Measurements from ENCODE around the gene RAPGEF1. TPM values are rescaled to one million over a fixed set of nuclear protein-coding genes. Genes with fewer than 3 reads are reported as not detected.
A peak's percentile ranks its signal among the peaks of the same experiment; 100 is the strongest.

Gene RAPGEF1
- total and polyA plus RNA-seq, 5 donors from 2014 or later: 3.8 to 159 (median 4.6) TPM

- ATAC-seq (ENCODE audit: low read depth in 2 of 2): peak in 1 of 2 donors; percentile 28
Measured at GRCh38 chr9:131567910-131568309, 172.0 kb downstream of the RAPGEF1 start.

GRCh38 chr9:131566158-131566557, 173.7 kb downstream of the RAPGEF1 start:
- H3K36me3 Mint-ChIP-seq: peaks cover 9% of the 10 kb centered on the region
- no peak overlapping the region for H3K27ac Mint-ChIP-seq
- peaks cover 0 to 15% (median 4%) of the 10 kb centered on the region in 4 donors for H3K4me1 Mint-ChIP-seq

More at GRCh38 chr9:131567910-131568309, 172.0 kb downstream of the RAPGEF1 start:
- H3K4me1 Mint-ChIP-seq: peaks cover 0 to 15% (median 2%) of the 10 kb centered on the region in 4 donors
- H3K4me3 Mint-ChIP-seq: no peak overlapping the region
- peaks cover 18% of the 10 kb centered on the region for H3K36me3 Mint-ChIP-seq
- DNase-seq: no peak
- Histone ChIP-seq H3K36me3 (ENCODE audit: control insufficient read depth, insufficient read depth, low read length) (peaks cover 12% of the 10 kb centered on the region), H3K4me3 (ENCODE audit: low read depth, low read length) (no peak overlapping the region), H3K4me1 (ENCODE audit: control insufficient read depth, insufficient read depth, low read length, poor library complexity, severe bottlenecking) (no peaks in the 10 kb centered on the region), H3K27me3 (ENCODE audit: control insufficient read depth, insufficient read depth, low read length) (no peaks in the 10 kb centered on the region), H3K27ac (ENCODE audit: insufficient read depth, low read length, poor library complexity, severe bottlenecking) (no peak overlapping the region), H3K9me3 (ENCODE audit: control insufficient read depth in 2 of 2, low read length in 2 of 2) (no peaks in the 10 kb centered on the region)
- peaks cover 0 to 2% (median 0%) of the 10 kb centered on the region in 7 donors for H3K9me3 Mint-ChIP-seq
- peak overlapping the region in 1 of 3 donors; percentile 42 for H3K27ac Mint-ChIP-seq
- H3K27me3 Mint-ChIP-seq: no peaks in the 10 kb centered on the region

GRCh38 chr9:131565369-131565768, 174.5 kb downstream of the RAPGEF1 start:
- DNase-seq (peak in 1 of 3 donors; percentile 41), ATAC-seq (ENCODE audit: low read depth in 2 of 2) (no peak)
- Histone ChIP-seq H3K9me3 (ENCODE audit: control insufficient read depth in 2 of 2, low read length in 2 of 2) (no peaks in the 10 kb centered on the region), H3K27me3 (ENCODE audit: control insufficient read depth, insufficient read depth, low read length) (no peaks in the 10 kb centered on the region), H3K27ac (ENCODE audit: insufficient read depth, low read length, poor library complexity, severe bottlenecking) (no peak overlapping the region), H3K4me3 (ENCODE audit: low read depth, low read length) (no peak overlapping the region), H3K36me3 (ENCODE audit: control insufficient read depth, insufficient read depth, low read length) (peaks cover 5% of the 10 kb centered on the region), H3K4me1 (ENCODE audit: control insufficient read depth, insufficient read depth, low read length, poor library complexity, severe bottlenecking) (no peaks in the 10 kb centered on the region)
- Mint-ChIP-seq H3K4me1 (peaks cover 0 to 15% (median 4%) of the 10 kb centered on the region in 4 donors), H3K36me3 (peaks cover 8% of the 10 kb centered on the region), H3K27me3 (no peaks in the 10 kb centered on the region), H3K27ac (no peak overlapping the region), H3K9me3 (peaks cover 0 to 9% (median 0%) of the 10 kb centered on the region in 7 donors), H3K4me3 (no peak overlapping the region)

More at GRCh38 chr9:131566158-131566557, 173.7 kb downstream of the RAPGEF1 start:
- no peak for DNase-seq
- Histone ChIP-seq H3K27ac (ENCODE audit: insufficient read depth, low read length, poor library complexity, severe bottlenecking) (no peak overlapping the region), H3K4me1 (ENCODE audit: control insufficient read depth, insufficient read depth, low read length, poor library complexity, severe bottlenecking) (no peaks in the 10 kb centered on the region), H3K27me3 (ENCODE audit: control insufficient read depth, insufficient read depth, low read length) (no peaks in the 10 kb centered on the region), H3K36me3 (ENCODE audit: control insufficient read depth, insufficient read depth, low read length) (peaks cover 5% of the 10 kb centered on the region), H3K4me3 (ENCODE audit: low read depth, low read length) (no peak overlapping the region), H3K9me3 (ENCODE audit: control insufficient read depth in 2 of 2, low read length in 2 of 2) (no peaks in the 10 kb centered on the region)
- H3K4me3 Mint-ChIP-seq: no peak overlapping the region
- ATAC-seq (ENCODE audit: low read depth in 2 of 2): no peak
- peaks cover 0 to 9% (median 0%) of the 10 kb centered on the region in 7 donors for H3K9me3 Mint-ChIP-seq
- no peaks in the 10 kb centered on the region for H3K27me3 Mint-ChIP-seq

- Mint-ChIP-seq H3K9me3 (peaks cover 0 to 9% (median 0%) of the 10 kb centered on the region in 7 donors), H3K36me3 (no peaks in the 10 kb centered on the region), H3K4me3 (no peak overlapping the region), H3K27me3 (peaks cover 5% of the 10 kb centered on the region), H3K4me1 (peaks cover 0 to 15% (median 4%) of the 10 kb centered on the region in 4 donors), H3K27ac (no peak overlapping the region)
- Histone ChIP-seq H3K9me3 (ENCODE audit: control insufficient read depth in 2 of 2, low read length in 2 of 2) (no peaks in the 10 kb centered on the region), H3K27ac (ENCODE audit: insufficient read depth, low read length, poor library complexity, severe bottlenecking) (no peak overlapping the region), H3K4me3 (ENCODE audit: low read depth, low read length) (no peak overlapping the region), H3K4me1 (ENCODE audit: control insufficient read depth, insufficient read depth, low read length, poor library complexity, severe bottlenecking) (no peaks in the 10 kb centered on the region), H3K27me3 (ENCODE audit: control insufficient read depth, insufficient read depth, low read length) (no peaks in the 10 kb centered on the region), H3K36me3 (ENCODE audit: control insufficient read depth, insufficient read depth, low read length) (no peaks in the 10 kb centered on the region)
- no peak for DNase-seq
- ATAC-seq (ENCODE audit: low read depth in 2 of 2): no peak
Measured at GRCh38 chr9:131562032-131562959, 177.6 kb downstream of the RAPGEF1 start.

- Mint-ChIP-seq H3K9me3 (peaks cover 0 to 9% (median 0%) of the 10 kb centered on the region in 7 donors), H3K4me1 (peaks cover 0 to 6% (median 3%) of the 10 kb centered on the region in 4 donors), H3K27me3 (peaks cover 22% of the 10 kb centered on the region), H3K36me3 (no peaks in the 10 kb centered on the region), H3K4me3 (no peak overlapping the region), H3K27ac (no peak overlapping the region)
- Histone ChIP-seq H3K9me3 (ENCODE audit: control insufficient read depth in 2 of 2, low read length in 2 of 2) (no peaks in the 10 kb centered on the region), H3K36me3 (ENCODE audit: control insufficient read depth, insufficient read depth, low read length) (no peaks in the 10 kb centered on the region), H3K4me1 (ENCODE audit: control insufficient read depth, insufficient read depth, low read length, poor library complexity, severe bottlenecking) (no peaks in the 10 kb centered on the region), H3K4me3 (ENCODE audit: low read depth, low read length) (no peak overlapping the region), H3K27me3 (ENCODE audit: control insufficient read depth, insufficient read depth, low read length) (no peaks in the 10 kb centered on the region), H3K27ac (ENCODE audit: insufficient read depth, low read length, poor library complexity, severe bottlenecking) (no peak overlapping the region)
- DNase-seq (peak in 1 of 3 donors; percentile 28), ATAC-seq (ENCODE audit: low read depth in 2 of 2) (no peak)
Measured at GRCh38 chr9:131559421-131560000, 180.4 kb downstream of the RAPGEF1 start.

- H3K36me3 ChIP-seq (ENCODE audit: control insufficient read depth, insufficient read depth, low read length): no peaks in the 10 kb centered on the region
Measured at GRCh38 chr9:131557855-131558548, 181.9 kb downstream of the RAPGEF1 start.

GRCh38 chr9:131555841-131556673, 183.8 kb downstream of the RAPGEF1 start:
- Histone ChIP-seq H3K27me3 (ENCODE audit: control insufficient read depth, insufficient read depth, low read length) (no peaks in the 10 kb centered on the region), H3K4me1 (ENCODE audit: control insufficient read depth, insufficient read depth, low read length, poor library complexity, severe bottlenecking) (no peaks in the 10 kb centered on the region), H3K4me3 (ENCODE audit: low read depth, low read length) (no peak overlapping the region), H3K27ac (ENCODE audit: insufficient read depth, low read length, poor library complexity, severe bottlenecking) (no peak overlapping the region), H3K36me3 (ENCODE audit: control insufficient read depth, insufficient read depth, low read length) (no peaks in the 10 kb centered on the region), H3K9me3 (ENCODE audit: control insufficient read depth in 2 of 2, low read length in 2 of 2) (no peaks in the 10 kb centered on the region)
- Mint-ChIP-seq H3K27me3 (peaks cover 43% of the 10 kb centered on the region), H3K36me3 (peaks cover 6% of the 10 kb centered on the region), H3K4me1 (peaks cover 0 to 6% (median 2%) of the 10 kb centered on the region in 4 donors), H3K27ac (no peak overlapping the region), H3K9me3 (peaks cover 0 to 2% (median 0%) of the 10 kb centered on the region in 7 donors), H3K4me3 (no peak overlapping the region)
- ATAC-seq (ENCODE audit: low read depth in 2 of 2) (no peak), DNase-seq (no peak)

More at GRCh38 chr9:131557855-131558548, 181.9 kb downstream of the RAPGEF1 start:
- no peak overlapping the region for H3K27ac Mint-ChIP-seq
- Histone ChIP-seq H3K27ac (ENCODE audit: insufficient read depth, low read length, poor library complexity, severe bottlenecking) (no peak overlapping the region), H3K9me3 (ENCODE audit: control insufficient read depth in 2 of 2, low read length in 2 of 2) (no peaks in the 10 kb centered on the region), H3K27me3 (ENCODE audit: control insufficient read depth, insufficient read depth, low read length) (no peaks in the 10 kb centered on the region), H3K4me1 (ENCODE audit: control insufficient read depth, insufficient read depth, low read length, poor library complexity, severe bottlenecking) (no peaks in the 10 kb centered on the region), H3K4me3 (ENCODE audit: low read depth, low read length) (no peak overlapping the region)
- peaks cover under 1% of the 10 kb centered on the region for H3K36me3 Mint-ChIP-seq
- peaks cover 24% of the 10 kb centered on the region for H3K27me3 Mint-ChIP-seq
- peaks cover 0 to 6% (median 3%) of the 10 kb centered on the region in 4 donors for H3K4me1 Mint-ChIP-seq
- H3K9me3 Mint-ChIP-seq: peaks cover 0 to 7% (median 0%) of the 10 kb centered on the region in 7 donors
- DNase-seq (no peak), ATAC-seq (ENCODE audit: low read depth in 2 of 2) (no peak)
- no peak overlapping the region for H3K4me3 Mint-ChIP-seq
